Endodermal cell (in vitro differentiated cells): ENCODE results near the gene MLLT3. TPM values are rescaled to one million over a fixed set of nuclear protein-coding genes. Genes with fewer than 3 reads are reported as not detected.

ENCODE experiments used
- DNase-seq: peaks from one replicate; pipeline ENCODE4 v3.0.0-alpha.2; 2017
- H3K27ac ChIP-seq: 2 replicates; pipeline ENCODE4 v1.5.1; 2013; ENCODE audit warnings: mild to moderate bottlenecking, low read depth, low read length, moderate library complexity
- H3K27me3 ChIP-seq: 2 replicates; pipeline ENCODE4 v1.6.1; 2013; ENCODE audit warnings: mild to moderate bottlenecking, low read length, moderate library complexity; ENCODE audit not compliant: insufficient read depth, control insufficient read depth, poor library complexity, severe bottlenecking
- H3K36me3 ChIP-seq: 2 replicates; pipeline ENCODE4 v1.7.0; 2013; ENCODE audit warnings: mild to moderate bottlenecking, low read length, moderate library complexity; ENCODE audit not compliant: control insufficient read depth, insufficient read depth
- H3K4me1 ChIP-seq: one replicate; pipeline ENCODE4 v1.7.0; 2013; ENCODE audit warnings: low read length; ENCODE audit not compliant: control insufficient read depth, insufficient read depth
- H3K4me3 ChIP-seq: 2 replicates; pipeline ENCODE4 v1.5.1; 2013; ENCODE audit warnings: mild to moderate bottlenecking, low read length, moderate library complexity
- H3K9ac ChIP-seq: 2 replicates; pipeline ENCODE4 v1.6.1; 2013; ENCODE audit warnings: mild to moderate bottlenecking, low read length, moderate library complexity; ENCODE audit not compliant: poor library complexity, severe bottlenecking; ENCODE audit errors: extremely low read depth
- H3K9me3 ChIP-seq: 2 replicates; pipeline ENCODE4 v1.6.1; 2013; ENCODE audit warnings: mild to moderate bottlenecking, low read length, moderate library complexity; ENCODE audit not compliant: control insufficient read depth
- H3K27ac Mint-ChIP-seq: 2 replicates; pipeline ENCODE4 v1.8.0; 2020; ENCODE audit warnings: mixed read lengths
- H3K27me3 Mint-ChIP-seq: 2 replicates; pipeline ENCODE4 v1.8.0; 2021; ENCODE audit warnings: mild to moderate bottlenecking, mixed read lengths; ENCODE audit not compliant: insufficient read depth
- H3K36me3 Mint-ChIP-seq: 2 replicates; pipeline ENCODE4 v1.8.0; 2020; ENCODE audit warnings: low read depth, mixed read lengths
- H3K4me1 Mint-ChIP-seq: 2 replicates; pipeline ENCODE4 v1.8.0; 2020; ENCODE audit warnings: mixed read lengths
- H3K4me3 Mint-ChIP-seq: 2 replicates; pipeline ENCODE4 v1.8.0; 2020; ENCODE audit warnings: mild to moderate bottlenecking, moderate library complexity, mixed read lengths
- H3K9me3 Mint-ChIP-seq: 2 replicates; pipeline ENCODE4 v1.8.0; 2020; ENCODE audit warnings: mild to moderate bottlenecking, mixed read lengths
- WGBS, 2 experiments: methylation state at CpG; one replicate each; pipeline versions ENCODE4 v1.1.5 to v1.1.7; 2013; ENCODE audit warnings: missing lambda C conversion rate in 2 of 2, mixed read lengths in 1 of 2; ENCODE audit not compliant: insufficient coverage in 1 of 2, insufficient read length in 1 of 2; 5-methylcytosine and 5-hydroxymethylcytosine counted together
- total RNA-seq, 2 donors: library from RNA; stranded (reverse); fragmentation: NEBNext Ultra II Directional in 1 of 2; extraction: Animal tissue kit (Norgen Biotek cat#: 25700) in 1 of 2; gene quantifications; 2 replicates in 1 of 2; 3 replicates in 1 of 2; pipeline ENCODE4 v1.2.1, GENCODE V29; 2021
- TF ChIP-seq, protein P1 (sequence below): fragments of 200-600 bp; sonication (generic); conservative IDR thresholded peaks from 2 replicates; pipeline ENCODE4 v1.5.0; 2021; ENCODE audit warnings: antibody characterized with exemption, mild to moderate bottlenecking

MLLT3 gene
- total RNA-seq, 2 donors from 2014 or later, result 5.5 to 12.2 TPM

DNA sequence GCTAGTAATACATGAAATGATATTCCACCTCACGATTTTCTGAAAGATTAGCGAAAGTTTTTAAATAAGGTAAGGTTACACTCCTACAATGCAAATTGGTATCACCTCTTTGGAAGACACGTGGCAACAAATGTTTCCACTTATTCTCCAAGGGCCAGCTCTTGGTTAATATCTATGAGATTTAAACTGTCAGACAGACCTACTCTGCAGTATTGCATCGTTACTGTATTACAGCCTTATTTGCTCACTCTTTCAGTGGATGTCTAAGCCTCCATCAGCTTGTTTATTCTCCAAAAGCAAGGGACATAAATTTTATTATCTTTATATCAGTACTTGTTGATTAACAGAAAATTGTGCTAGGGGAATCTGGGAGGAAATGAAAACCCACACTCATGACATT, 135.7 kb downstream of the MLLT3 start:
- Histone ChIP-seq H3K36me3 (no peaks in the 10 kb centered on the region), H3K4me3 (no peak overlapping the region), H3K4me1 (no peaks in the 10 kb centered on the region), H3K27ac (no peak overlapping the region), H3K27me3 (no peaks in the 10 kb centered on the region), H3K9ac (no peak overlapping the region), H3K9me3 (no peaks in the 10 kb centered on the region)
- TF ChIP-seq, protein P1, sequence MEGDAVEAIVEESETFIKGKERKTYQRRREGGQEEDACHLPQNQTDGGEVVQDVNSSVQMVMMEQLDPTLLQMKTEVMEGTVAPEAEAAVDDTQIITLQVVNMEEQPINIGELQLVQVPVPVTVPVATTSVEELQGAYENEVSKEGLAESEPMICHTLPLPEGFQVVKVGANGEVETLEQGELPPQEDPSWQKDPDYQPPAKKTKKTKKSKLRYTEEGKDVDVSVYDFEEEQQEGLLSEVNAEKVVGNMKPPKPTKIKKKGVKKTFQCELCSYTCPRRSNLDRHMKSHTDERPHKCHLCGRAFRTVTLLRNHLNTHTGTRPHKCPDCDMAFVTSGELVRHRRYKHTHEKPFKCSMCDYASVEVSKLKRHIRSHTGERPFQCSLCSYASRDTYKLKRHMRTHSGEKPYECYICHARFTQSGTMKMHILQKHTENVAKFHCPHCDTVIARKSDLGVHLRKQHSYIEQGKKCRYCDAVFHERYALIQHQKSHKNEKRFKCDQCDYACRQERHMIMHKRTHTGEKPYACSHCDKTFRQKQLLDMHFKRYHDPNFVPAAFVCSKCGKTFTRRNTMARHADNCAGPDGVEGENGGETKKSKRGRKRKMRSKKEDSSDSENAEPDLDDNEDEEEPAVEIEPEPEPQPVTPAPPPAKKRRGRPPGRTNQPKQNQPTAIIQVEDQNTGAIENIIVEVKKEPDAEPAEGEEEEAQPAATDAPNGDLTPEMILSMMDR, result no peak
- H3K36me3 Mint-ChIP-seq, result no peaks in the 10 kb centered on the region
- no peaks in the 10 kb centered on the region for H3K27me3 Mint-ChIP-seq
- whole genome bisulfite sequencing, 2 experiments, result 89 to 92% methylated on average over 4 of the region's 4 CpGs
- peaks cover 15% of the 10 kb centered on the region for H3K4me1 Mint-ChIP-seq
- no peak overlapping the region for H3K27ac Mint-ChIP-seq
- no peak overlapping the region for H3K4me3 Mint-ChIP-seq
- no peaks in the 10 kb centered on the region for H3K9me3 Mint-ChIP-seq
- DNase-seq, result no peak

DNA sequence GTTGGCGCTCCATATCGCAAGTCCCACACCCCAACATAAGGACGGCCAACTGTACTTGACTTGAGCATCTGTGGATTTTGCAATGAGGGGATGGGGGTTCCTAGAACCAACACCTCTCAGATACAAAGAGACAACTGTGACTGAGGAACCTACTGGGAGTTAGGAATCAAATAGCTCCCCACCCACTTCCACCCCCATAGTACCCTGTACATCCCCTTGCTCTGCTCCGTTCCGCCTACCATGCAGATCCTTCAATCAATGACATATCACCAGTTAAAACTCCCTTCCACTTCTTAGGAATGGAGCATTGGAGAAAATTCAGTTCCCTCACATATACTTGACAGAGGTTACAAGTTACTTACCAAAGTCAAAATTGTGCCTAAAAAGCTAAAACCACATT, 140.9 kb downstream of the MLLT3 start:
- H3K9me3 Mint-ChIP-seq, result no peaks in the 10 kb centered on the region
- no peaks in the 10 kb centered on the region for H3K27me3 Mint-ChIP-seq
- no peaks in the 10 kb centered on the region for H3K36me3 Mint-ChIP-seq
- no peak overlapping the region for H3K4me3 Mint-ChIP-seq
- H3K27me3 ChIP-seq, result no peaks in the 10 kb centered on the region
- TF ChIP-seq, protein P1, result no peak
- no peak overlapping the region for H3K9ac ChIP-seq
- peaks cover 14% of the 10 kb centered on the region for H3K4me1 Mint-ChIP-seq
- no peak for DNase-seq
- H3K27ac Mint-ChIP-seq, result no peak overlapping the region
- 88 to 94% methylated on average over 2 to 5 of the region's 5 CpGs for WGBS, 2 experiments
- H3K36me3 ChIP-seq, result no peaks in the 10 kb centered on the region
- H3K4me1 ChIP-seq, result no peaks in the 10 kb centered on the region
- no peaks in the 10 kb centered on the region for H3K9me3 ChIP-seq
- no peak overlapping the region for H3K4me3 ChIP-seq
- H3K27ac ChIP-seq, result no peak overlapping the region

DNA sequence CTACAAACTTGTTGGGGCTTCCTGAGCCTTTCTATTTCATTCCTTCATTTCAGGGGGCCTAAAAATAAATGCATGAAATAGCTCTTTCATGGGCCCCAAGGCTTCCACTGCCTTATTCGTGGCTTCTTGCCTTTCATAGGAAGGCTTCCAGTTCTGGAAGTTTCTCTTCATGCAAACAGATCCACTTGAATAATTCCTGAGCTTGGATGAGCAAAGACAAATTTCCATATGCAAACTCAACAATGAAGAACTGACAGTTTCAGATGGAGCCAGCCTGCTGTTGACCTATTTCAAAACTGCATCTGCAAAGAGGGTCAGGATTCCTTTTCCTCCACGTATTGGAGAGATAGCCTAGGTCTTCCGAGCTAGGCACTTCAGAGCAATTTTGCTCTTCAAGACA, 142.1 kb downstream of the MLLT3 start:
- Mint-ChIP-seq H3K4me3 (no peak overlapping the region), H3K4me1 (peaks cover 14% of the 10 kb centered on the region), H3K27me3 (no peaks in the 10 kb centered on the region), H3K36me3 (no peaks in the 10 kb centered on the region), H3K27ac (no peak overlapping the region), H3K9me3 (no peaks in the 10 kb centered on the region)
- no peaks in the 10 kb centered on the region for H3K4me1 ChIP-seq
- H3K27me3 ChIP-seq, result no peaks in the 10 kb centered on the region
- TF ChIP-seq, protein P1, result no peak
- no peaks in the 10 kb centered on the region for H3K36me3 ChIP-seq
- H3K9ac ChIP-seq, result no peak overlapping the region
- H3K9me3 ChIP-seq, result no peaks in the 10 kb centered on the region
- H3K4me3 ChIP-seq, result no peak overlapping the region
- DNase-seq, result no peak
- WGBS, 2 experiments, result 83 to 88% methylated on average over 2 to 3 of the region's 3 CpGs
- H3K27ac ChIP-seq, result no peak overlapping the region
